Natural killer cell (primary cell): Measurements from ENCODE around the gene KCNT1. TPM values are rescaled to one million over a fixed set of nuclear protein-coding genes. Genes with fewer than 3 reads are reported as not detected.

Source experiments
- ATAC-seq, 3 donors: fragments of 150-1000 bp in 2 of 3; fragments of 200-7000 bp in 1 of 3; cut with Tn5 transposase; 1 replicate in 1 of 3; 2 replicates in 2 of 3; pipeline ENCODE4 v1.10.0; 2021; ENCODE audit warnings: mild to moderate bottlenecking in 2 of 3, moderate library complexity in 2 of 3
- DNase-seq, 2 donors: peaks; one replicate each; pipeline versions ENCODE4 v3.0.0 to v3.0.0-alpha.2; 2013 to 2021; ENCODE audit warnings: mixed read lengths in 1 of 2
- H3K27ac ChIP-seq: one replicate; pipeline ENCODE4 v1.5.1; 2013; ENCODE audit warnings: mild to moderate bottlenecking, low read length
- H3K27me3 ChIP-seq: one replicate; pipeline ENCODE4 v1.6.1; 2013; ENCODE audit warnings: low read length; ENCODE audit not compliant: control insufficient read depth, insufficient read depth
- H3K36me3 ChIP-seq: one replicate; pipeline ENCODE4 v1.6.1; 2013; ENCODE audit warnings: low read length; ENCODE audit not compliant: control insufficient read depth, insufficient read depth
- H3K4me1 ChIP-seq: one replicate; pipeline ENCODE4 v1.6.1; 2013; ENCODE audit warnings: low read length; ENCODE audit not compliant: control insufficient read depth, insufficient read depth
- H3K4me3 ChIP-seq: one replicate; pipeline ENCODE4 v1.5.1; 2013; ENCODE audit warnings: low read length
- H3K9me3 ChIP-seq: one replicate; pipeline ENCODE4 v1.6.1; 2013; ENCODE audit warnings: low read length; ENCODE audit not compliant: control insufficient read depth, insufficient read depth
- H3K27ac Mint-ChIP-seq, 2 donors: one replicate each; pipeline ENCODE4 v1.8.0; 2022; ENCODE audit warnings: mild to moderate bottlenecking in 2 of 2, mixed read lengths in 2 of 2, moderate library complexity in 1 of 2
- H3K27me3 Mint-ChIP-seq, 2 donors: one replicate each; pipeline ENCODE4 v1.8.0; 2022; ENCODE audit warnings: low read depth in 2 of 2, mixed read lengths in 2 of 2
- H3K36me3 Mint-ChIP-seq: one replicate; pipeline ENCODE4 v1.8.0; 2022; ENCODE audit warnings: mixed read lengths
- H3K4me1 Mint-ChIP-seq, 2 donors: one replicate each; pipeline ENCODE4 v1.8.0; 2022; ENCODE audit warnings: mixed read lengths in 2 of 2
- H3K4me3 Mint-ChIP-seq: one replicate; pipeline ENCODE4 v1.8.0; 2022; ENCODE audit warnings: mild to moderate bottlenecking, moderate library complexity, mixed read lengths
- H3K9me3 Mint-ChIP-seq, 2 donors: one replicate each; pipeline ENCODE4 v1.8.0; 2022; ENCODE audit warnings: mixed read lengths in 2 of 2
- WGBS: methylation state at CpG from one replicate; pipeline ENCODE4 v1.1.7; 2013; ENCODE audit warnings: missing lambda C conversion rate; ENCODE audit not compliant: insufficient coverage; 5-methylcytosine and 5-hydroxymethylcytosine counted together
- intact Hi-C: fragments of 100-400 bp; cut with micrococcal nuclease; formaldehyde crosslinking; loops from one replicate; pipeline ENCODE4 v1.14.2; 2022
- total RNA-seq, 4 donors: library from RNA; stranded (reverse); fragments of 120-200 nt in 1 of 4; gene quantifications; one replicate each; pipeline versions ENCODE4 v1.2.3 to v1.2.4, GENCODE V29; 2013 to 2022
- TF ChIP-seq, protein P1 (sequence below): fragments of 200-600 bp; IDR thresholded peaks from one replicate; pipeline ENCODE4 v1.8.0; 2022; ENCODE audit warnings: antibody characterized with exemption

The KCNT1 gene
- total RNA-seq, 3 donors from 2014 or later (not counting 1 experiment from before 2014, with no cell fraction given), result 0.52 to 1.2 (median 0.88) TPM

DNA sequence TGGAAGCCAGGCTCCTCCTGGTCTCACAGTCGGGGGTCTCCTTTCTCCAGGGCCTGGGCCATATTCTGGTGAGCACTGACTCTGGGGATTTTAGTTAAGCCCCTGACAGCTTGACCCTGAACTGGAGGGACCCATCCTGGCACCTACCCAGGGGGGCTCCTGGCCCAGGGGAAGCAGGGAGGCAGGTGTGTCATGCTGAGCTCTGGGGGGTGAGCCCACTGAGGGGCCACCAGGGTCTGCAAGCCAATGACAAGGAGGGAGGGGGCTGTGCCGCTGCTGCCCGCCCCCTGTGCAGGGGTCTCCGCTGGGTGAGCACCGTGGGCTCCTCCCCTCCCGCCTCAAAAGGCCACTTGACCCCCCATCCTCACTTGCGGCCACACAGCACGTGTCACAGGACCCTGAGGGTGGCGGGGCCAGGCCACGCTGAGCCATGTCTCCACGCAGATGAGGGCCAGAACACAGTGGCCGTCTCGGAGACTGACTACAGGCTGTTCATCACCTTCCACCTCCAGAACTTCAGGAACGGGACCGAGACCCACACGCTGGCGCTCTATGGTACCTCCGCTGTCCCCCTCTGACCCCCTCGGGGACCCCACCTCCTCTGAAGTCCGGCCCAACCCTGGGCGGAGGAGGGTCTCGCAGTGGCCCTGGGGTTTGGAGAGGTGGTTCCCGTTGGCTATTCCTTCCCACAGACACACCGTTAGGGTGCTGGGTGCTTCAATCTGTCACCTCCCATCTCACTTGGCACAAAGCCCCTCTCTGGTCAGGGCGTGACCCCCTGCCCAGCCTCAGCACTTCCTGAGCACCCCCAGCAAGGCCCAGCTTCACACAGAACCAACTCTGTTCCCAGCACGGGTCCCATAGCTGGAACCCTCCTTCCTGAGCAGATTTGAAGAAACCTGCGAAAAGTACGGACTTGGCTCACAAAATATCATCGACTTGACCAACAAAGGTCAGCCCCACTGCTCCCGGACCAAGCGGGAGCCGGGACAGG, 36.9 kb upstream of the KCNT1 start:
- ATAC-seq, result no peak
- intact Hi-C loops, result no loop called here
- no peaks in the 10 kb centered on the region for H3K36me3 ChIP-seq
- no peak overlapping the region for H3K4me3 Mint-ChIP-seq
- no peaks in the 10 kb centered on the region for H3K9me3 ChIP-seq
- TF ChIP-seq, protein P1, sequence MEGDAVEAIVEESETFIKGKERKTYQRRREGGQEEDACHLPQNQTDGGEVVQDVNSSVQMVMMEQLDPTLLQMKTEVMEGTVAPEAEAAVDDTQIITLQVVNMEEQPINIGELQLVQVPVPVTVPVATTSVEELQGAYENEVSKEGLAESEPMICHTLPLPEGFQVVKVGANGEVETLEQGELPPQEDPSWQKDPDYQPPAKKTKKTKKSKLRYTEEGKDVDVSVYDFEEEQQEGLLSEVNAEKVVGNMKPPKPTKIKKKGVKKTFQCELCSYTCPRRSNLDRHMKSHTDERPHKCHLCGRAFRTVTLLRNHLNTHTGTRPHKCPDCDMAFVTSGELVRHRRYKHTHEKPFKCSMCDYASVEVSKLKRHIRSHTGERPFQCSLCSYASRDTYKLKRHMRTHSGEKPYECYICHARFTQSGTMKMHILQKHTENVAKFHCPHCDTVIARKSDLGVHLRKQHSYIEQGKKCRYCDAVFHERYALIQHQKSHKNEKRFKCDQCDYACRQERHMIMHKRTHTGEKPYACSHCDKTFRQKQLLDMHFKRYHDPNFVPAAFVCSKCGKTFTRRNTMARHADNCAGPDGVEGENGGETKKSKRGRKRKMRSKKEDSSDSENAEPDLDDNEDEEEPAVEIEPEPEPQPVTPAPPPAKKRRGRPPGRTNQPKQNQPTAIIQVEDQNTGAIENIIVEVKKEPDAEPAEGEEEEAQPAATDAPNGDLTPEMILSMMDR, result no peak
- H3K27ac Mint-ChIP-seq, result no peak overlapping the region
- 83% methylated on average over 32 of the region's 32 CpGs for WGBS
- no peaks in the 10 kb centered on the region for H3K9me3 Mint-ChIP-seq
- DNase-seq, result no peak
- no peak overlapping the region for H3K27ac ChIP-seq
- no peaks in the 10 kb centered on the region for H3K27me3 ChIP-seq
- H3K27me3 Mint-ChIP-seq, result no peaks in the 10 kb centered on the region
- no peak overlapping the region for H3K4me3 ChIP-seq
- no peaks in the 10 kb centered on the region for H3K36me3 Mint-ChIP-seq
- H3K4me1 ChIP-seq, result no peaks in the 10 kb centered on the region
- no peaks in the 10 kb centered on the region for H3K4me1 Mint-ChIP-seq

DNA sequence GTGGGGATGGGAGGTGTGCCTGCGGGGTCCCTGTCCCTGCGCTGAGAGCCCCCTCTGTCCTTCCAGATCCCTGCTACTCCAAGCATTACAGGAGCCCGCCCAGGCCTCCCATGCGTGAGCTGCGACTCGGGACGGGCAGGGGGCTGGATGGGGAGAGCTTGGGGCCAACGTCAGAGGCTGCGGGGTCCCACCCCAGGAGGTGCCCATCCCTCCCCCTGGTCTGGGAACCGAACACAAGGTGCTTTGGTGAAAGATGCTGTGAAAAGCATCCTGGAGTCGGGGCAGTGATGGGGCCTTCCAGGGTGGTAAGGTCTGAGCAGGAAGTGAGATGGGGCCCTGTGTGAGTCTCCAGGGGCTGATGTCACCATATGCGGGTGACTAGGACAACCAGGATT, 36.2 kb upstream of the KCNT1 start:
- Histone ChIP-seq H3K36me3 (no peaks in the 10 kb centered on the region), H3K4me3 (no peak overlapping the region), H3K27ac (no peak overlapping the region), H3K9me3 (no peaks in the 10 kb centered on the region), H3K4me1 (no peaks in the 10 kb centered on the region), H3K27me3 (no peaks in the 10 kb centered on the region)
- H3K4me3 Mint-ChIP-seq, result no peak overlapping the region
- no peaks in the 10 kb centered on the region for H3K4me1 Mint-ChIP-seq
- TF ChIP-seq, protein P1, result no peak
- no peaks in the 10 kb centered on the region for H3K27me3 Mint-ChIP-seq
- no peak overlapping the region for H3K27ac Mint-ChIP-seq
- ATAC-seq, result no peak
- no peaks in the 10 kb centered on the region for H3K36me3 Mint-ChIP-seq
- no peak for DNase-seq
- H3K9me3 Mint-ChIP-seq, result no peaks in the 10 kb centered on the region
- WGBS, result 78% methylated on average over 12 of the region's 12 CpGs
- intact Hi-C loops, result no loop called here

DNA sequence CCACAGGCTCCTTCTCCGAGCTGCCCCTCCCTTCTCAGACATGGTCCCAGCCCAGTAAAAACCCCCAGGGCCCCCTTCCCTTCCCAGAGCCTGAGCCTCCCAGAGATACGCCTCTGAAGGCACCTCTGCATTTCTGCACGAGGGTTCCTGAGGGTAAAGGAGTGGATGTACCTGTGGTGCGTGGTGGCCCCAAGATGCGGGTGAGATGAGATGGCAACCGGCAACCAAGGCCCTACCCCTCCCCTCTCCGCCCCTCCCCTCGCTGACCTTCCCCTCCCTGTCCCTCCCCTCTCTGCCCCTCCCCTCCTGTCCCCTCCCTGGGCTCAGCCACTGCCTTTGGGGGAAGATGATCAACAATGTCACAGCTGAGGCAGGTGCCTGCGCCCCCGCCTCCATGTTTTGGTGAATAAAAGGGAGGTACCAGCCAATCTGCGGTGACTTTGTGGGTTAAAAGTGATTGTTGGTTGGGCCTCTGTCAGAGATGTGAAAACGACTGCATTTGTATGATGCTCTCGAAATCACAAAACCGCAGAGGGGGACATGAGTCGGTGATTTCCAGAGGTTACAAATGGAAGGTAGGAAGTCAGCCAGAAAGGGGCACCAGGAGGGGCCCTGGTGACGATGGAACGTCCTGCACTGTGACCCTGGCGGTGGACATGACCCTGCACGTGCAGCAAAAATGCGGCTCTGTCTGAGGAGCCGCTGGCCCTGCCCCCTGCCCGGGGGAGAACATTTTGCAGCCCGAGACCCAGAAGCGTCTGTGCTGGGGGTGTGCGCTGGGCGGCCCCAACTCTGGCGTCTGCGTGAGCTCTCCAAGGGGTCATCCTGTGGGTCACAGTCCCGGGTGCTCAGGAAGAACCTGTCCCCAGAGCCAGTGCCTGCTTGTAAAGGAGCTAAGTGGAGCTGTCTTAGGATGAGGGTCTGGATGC, 35.2 kb upstream of the KCNT1 start:
- Mint-ChIP-seq H3K4me3 (no peak overlapping the region), H3K27ac (no peak overlapping the region), H3K4me1 (no peaks in the 10 kb centered on the region), H3K27me3 (no peaks in the 10 kb centered on the region), H3K36me3 (no peaks in the 10 kb centered on the region), H3K9me3 (no peaks in the 10 kb centered on the region)
- no peaks in the 10 kb centered on the region for H3K9me3 ChIP-seq
- 79% methylated on average over 24 of the region's 29 CpGs for WGBS
- DNase-seq, result no peak
- intact Hi-C loops, result no loop called here
- TF ChIP-seq, protein P1, result no peak
- no peaks in the 10 kb centered on the region for H3K36me3 ChIP-seq
- no peak for ATAC-seq
- no peak overlapping the region for H3K4me3 ChIP-seq
- H3K27me3 ChIP-seq, result no peaks in the 10 kb centered on the region
- no peaks in the 10 kb centered on the region for H3K4me1 ChIP-seq
- no peak overlapping the region for H3K27ac ChIP-seq
